ENCODE data around the gene SERTAD1. TPM values are rescaled to one million over a fixed set of nuclear protein-coding genes. Genes with fewer than 3 reads are reported as not detected.
A peak's percentile ranks its signal among the peaks of the same experiment; 100 is the strongest.

The SERTAD1 gene
- polyA plus RNA-seq, 3 donors: 21.0 to 55.9 (median 21.6) TPM

GRCh38 chr19:40444825-40445312 is 19.1 kb upstream of the SERTAD1 start:
- H3K27me3 Mint-ChIP-seq (ENCODE audit: low read depth in 3 of 3): peaks cover 0 to 1% (median 0%) of the 10 kb centered on the region in 3 donors
- peaks cover 31% of the 10 kb centered on the region for H4K20me1 ChIP-seq (ENCODE audit: insufficient read depth, low read length)
- H3K27ac ChIP-seq (ENCODE audit: low read depth in 1 of 2, low read length in 2 of 2): peak overlapping the region; percentile 50 to 95
- H2AFZ ChIP-seq (ENCODE audit: insufficient read depth, low read depth, low read length, poor library complexity, severe bottlenecking): peak overlapping the region; percentile 75
- no peak for DNase-seq
- no peak for TF ChIP-seq CTCF (IDR thresholded peaks at IDR 0.05)
- H3K4me2 ChIP-seq (replicated peaks; ENCODE audit: extremely low read depth, low read length, poor library complexity, severe bottlenecking): peak overlapping the region; percentile 84
- H3K79me2 ChIP-seq (ENCODE audit: insufficient read depth, low read length): peaks cover 43% of the 10 kb centered on the region
- H3K27ac Mint-ChIP-seq: peak overlapping the region; percentile 87 to 100 (median 98)
- peak overlapping the region; percentile 87 to 100 (median 100) for H3K4me3 ChIP-seq (replicated peaks in 1 of 3; ENCODE audit: low read depth in 2 of 3, low read length in 3 of 3)
- 0% methylated on average over 11 of the region's 18 CpGs for WGBS (ENCODE audit: insufficient coverage)
- no peaks in the 10 kb centered on the region for H3K9me3 ChIP-seq (replicated peaks in 1 of 2; ENCODE audit: control insufficient read depth in 1 of 2, insufficient read depth in 1 of 2, low read length in 2 of 2)
- no peaks in the 10 kb centered on the region for H3K27me3 ChIP-seq (ENCODE audit: control insufficient read depth in 2 of 2, insufficient read depth in 2 of 2, low read length in 2 of 2)
- peak overlapping the region; percentile 83 for H3K9ac ChIP-seq (ENCODE audit: insufficient read depth, low read length, poor library complexity, severe bottlenecking)
- peaks cover 50 to 65% of the 10 kb centered on the region in 2 donors for H3K36me3 Mint-ChIP-seq
- H3K9me3 Mint-ChIP-seq: peaks cover 0 to 3% (median 2%) of the 10 kb centered on the region in 7 donors
- H3K4me3 Mint-ChIP-seq: peak overlapping the region; percentile 100
- peaks cover 27% of the 10 kb centered on the region for H3K4me1 Mint-ChIP-seq
- intact Hi-C loops (cut with micrococcal nuclease): loop anchor here (1.0 to 5.0 kb wide), 4 partner anchors 20 to 158 kb away; partner anchors contain the start of genes AKT2 (in 1 of the 2) and BLVRB (in 1 of the 2)
- H3K4me1 ChIP-seq (ENCODE audit: control insufficient read depth in 1 of 2, insufficient read depth in 2 of 2, low read length in 2 of 2): peaks cover 28 to 32% of the 10 kb centered on the region in 2 donors
- peaks cover 42 to 61% of the 10 kb centered on the region in 2 donors for H3K36me3 ChIP-seq (replicated peaks in 1 of 2; ENCODE audit: control insufficient read depth in 1 of 2, insufficient read depth in 2 of 2, low read length in 2 of 2)

GRCh38 chr19:40444000-40444824 is 18.4 kb upstream of the SERTAD1 start, which contains the start of gene SERTAD3:
Gene SERTAD3, minus strand, starts transcription at chr19:40444335. Its CDS starts 2,255 bp downstream, at chr19:40442080.
- H3K9me3 ChIP-seq (replicated peaks in 1 of 2; ENCODE audit: control insufficient read depth in 1 of 2, insufficient read depth in 1 of 2, low read length in 2 of 2): no peaks in the 10 kb centered on the region
- H3K36me3 ChIP-seq (replicated peaks in 1 of 2; ENCODE audit: control insufficient read depth in 1 of 2, insufficient read depth in 2 of 2, low read length in 2 of 2): peaks cover 36 to 54% of the 10 kb centered on the region in 2 donors
- Mint-ChIP-seq H3K4me3 (peak within 1 kb of the TSS; percentile 100), H3K4me1 (peaks cover 27% of the 10 kb centered on the region), H3K27ac (peak within 1 kb of the TSS; percentile 97 to 100 (median 98)), H3K9me3 (peaks cover 0 to 3% (median 2%) of the 10 kb centered on the region in 7 donors), H3K36me3 (peaks cover 47 to 58% of the 10 kb centered on the region in 2 donors), H3K27me3 (ENCODE audit: low read depth in 3 of 3) (peaks cover 0 to 1% (median 0%) of the 10 kb centered on the region in 3 donors)
- H3K4me3 ChIP-seq (replicated peaks in 1 of 3; ENCODE audit: low read depth in 2 of 3, low read length in 3 of 3): peak within 1 kb of the TSS; percentile 87 to 100 (median 100)
- H2AFZ ChIP-seq (ENCODE audit: insufficient read depth, low read depth, low read length, poor library complexity, severe bottlenecking): peak within 1 kb of the TSS; percentile 75
- H3K4me2 ChIP-seq (replicated peaks; ENCODE audit: extremely low read depth, low read length, poor library complexity, severe bottlenecking): peak within 1 kb of the TSS; percentile 84
- H3K9ac ChIP-seq (ENCODE audit: insufficient read depth, low read length, poor library complexity, severe bottlenecking): peak within 1 kb of the TSS; percentile 83
- DNase-seq: peak; percentile 93 to 94 (median 93)
- H3K27ac ChIP-seq (ENCODE audit: low read depth in 1 of 2, low read length in 2 of 2): peak within 1 kb of the TSS; percentile 95 to 97
- H4K20me1 ChIP-seq (ENCODE audit: insufficient read depth, low read length): peaks cover 38% of the 10 kb centered on the region
- intact Hi-C loops (cut with micrococcal nuclease): loop anchor here (1.0 to 5.0 kb wide), 5 partner anchors 18 to 157 kb away; partner anchors contain the start of genes AKT2 (in 1 of the 2) and BLVRB (in 1 of the 2)
- peaks cover 28 to 32% of the 10 kb centered on the region in 2 donors for H3K4me1 ChIP-seq (ENCODE audit: control insufficient read depth in 1 of 2, insufficient read depth in 2 of 2, low read length in 2 of 2)
- under 1% methylated on average over 61 of the region's 72 CpGs for WGBS (ENCODE audit: insufficient coverage)
- H3K27me3 ChIP-seq (ENCODE audit: control insufficient read depth in 2 of 2, insufficient read depth in 2 of 2, low read length in 2 of 2): no peaks in the 10 kb centered on the region
- TF ChIP-seq CTCF (IDR thresholded peaks at IDR 0.05): no peak
- peaks cover 43% of the 10 kb centered on the region for H3K79me2 ChIP-seq (ENCODE audit: insufficient read depth, low read length)
